GM21360 (cell line): ENCODE results near the gene HLA-DMA.
"Not testable (repeated sequence)": the region's sequence is repeated elsewhere in the genome, so short reads cannot be mapped to it uniquely, and the experiment has no call there.

Source experiments
- ATAC-seq: cut with Tn5 transposase; IDR thresholded peaks from one replicate; pipeline ENCODE4 v1.9.1; 2021; ENCODE audit warnings: mild to moderate bottlenecking, moderate library complexity; ENCODE audit not compliant: unreplicated experiment

HLA-DMA gene

GRCh38 chr6:32954986-32955802 lies 2.3 kb upstream of the HLA-DMA start:
- no peak for ATAC-seq

GRCh38 chr6:32954267-32954666 lies 1.4 kb upstream of the HLA-DMA start:
- no peak for ATAC-seq

GRCh38 chr6:32953775-32954174 lies 878 bp upstream of the HLA-DMA start:
- no peak for ATAC-seq

- ATAC-seq: no peak
Observed at GRCh38 chr6:32950449-32950848, 2.4 kb downstream of the HLA-DMA start.

- no peak for ATAC-seq
Observed at GRCh38 chr6:32950010-32950409, 2.9 kb downstream of the HLA-DMA start.

- ATAC-seq: no peak
Observed at GRCh38 chr6:32949113-32949512, 3.8 kb downstream of the HLA-DMA start.

GRCh38 chr6:32947552-32948465 lies 5.1 kb downstream of the HLA-DMA start:
- no peak for ATAC-seq

- no peak for ATAC-seq
Observed at GRCh38 chr6:32946893-32947292, 6.0 kb downstream of the HLA-DMA start.

GRCh38 chr6:32945953-32946352 lies 6.9 kb downstream of the HLA-DMA start:
- no peak for ATAC-seq

- ATAC-seq: no peak
Observed at GRCh38 chr6:32945108-32945760, 7.7 kb downstream of the HLA-DMA start.

GRCh38 chr6:32943864-32944649 lies 8.8 kb downstream of the HLA-DMA start:
- ATAC-seq: peak; percentile 35

GRCh38 chr6:32942555-32943123 lies 10.3 kb downstream of the HLA-DMA start:
- ATAC-seq: not testable (repeated sequence)

- ATAC-seq: peak; percentile 45
Observed at GRCh38 chr6:32941214-32941768, 11.6 kb downstream of the HLA-DMA start.

- ATAC-seq: peak; percentile 39
Observed at GRCh38 chr6:32940656-32941213, 12.2 kb downstream of the HLA-DMA start, which contains the start of gene HLA-DMB. HLA-DMB (minus strand) TSS chr6:32941028; CDS start chr6:32940807, 221 bp downstream.

GRCh38 chr6:32938494-32938893 lies 14.4 kb downstream of the HLA-DMA start:
- no peak for ATAC-seq

GRCh38 chr6:32937230-32937633 lies 15.7 kb downstream of the HLA-DMA start:
- no peak for ATAC-seq

GRCh38 chr6:32936239-32937152 lies 16.4 kb downstream of the HLA-DMA start:
- no peak for ATAC-seq

GRCh38 chr6:32935551-32936238 lies 17.2 kb downstream of the HLA-DMA start:
- ATAC-seq: no peak
